Sigmoid colon (tissue), 7 donors: Measurements from ENCODE around the gene SLC22A31. TPM values are rescaled to one million over a fixed set of nuclear protein-coding genes. Genes with fewer than 3 reads are reported as not detected.

Experiments used
- DNase-seq: peaks from one replicate; pipeline ENCODE4 v3.0.0-alpha.2; 2019
- H3K27ac ChIP-seq, 4 donors: fragments of 200-600 bp; sonication (generic); one replicate each; pipeline ENCODE4 v1.5.1; 2016 to 2019; ENCODE audit warnings: mild to moderate bottlenecking in 1 of 4
- H3K27me3 ChIP-seq, 3 donors: fragments of 200-600 bp; sonication (generic); one replicate each; pipeline ENCODE4 v1.5.1; 2019; ENCODE audit warnings: mild to moderate bottlenecking in 1 of 3
- H3K36me3 ChIP-seq, 4 donors: fragments of 200-600 bp; sonication (generic); one replicate each; pipeline ENCODE4 v1.5.1; 2016 to 2019
- H3K4me1 ChIP-seq, 4 donors: fragments of 200-600 bp; sonication (generic); one replicate each; pipeline ENCODE4 v1.5.1; 2017 to 2019
- H3K4me3 ChIP-seq, 4 donors: fragments of 200-600 bp; sonication (generic); one replicate each; pipeline ENCODE4 v1.5.1; 2017 to 2019; ENCODE audit warnings: mild to moderate bottlenecking in 2 of 4, moderate library complexity in 1 of 4
- H3K9me3 ChIP-seq, 4 donors: fragments of 200-600 bp in 3 of 4; sonication (generic) in 3 of 4; one replicate each; pipeline versions ENCODE4 v1.5.1 to v1.6.1; 2013 to 2019
- CTCF ChIP-seq, 4 experiments: fragments of 450-650 bp in 3 of 4; fragments of 200-600 bp in 1 of 4; IDR thresholded peaks; one replicate each; pipeline ENCODE4 v1.5.1; 2016 to 2019; ENCODE audit warnings: antibody characterized with exemption in 4 of 4, mild to moderate bottlenecking in 3 of 4, moderate library complexity in 2 of 4
- EP300 ChIP-seq, 4 donors: sonication (generic); formaldehyde crosslinking; IDR thresholded peaks; one replicate each; pipeline ENCODE4 v1.6.1; 2017; ENCODE audit warnings: antibody characterized with exemption in 4 of 4
- POLR2A ChIP-seq, 2 donors: fragments of 450-650 bp; IDR thresholded peaks; one replicate each; pipeline ENCODE4 v1.6.1; 2016; ENCODE audit warnings: antibody characterized with exemption in 2 of 2, mild to moderate bottlenecking in 2 of 2, moderate library complexity in 2 of 2
- POLR2AphosphoS5 ChIP-seq, 4 donors: sonication (generic); formaldehyde crosslinking; IDR thresholded peaks; one replicate each; pipeline ENCODE4 v1.6.1; 2017; ENCODE audit warnings: antibody characterized with exemption in 4 of 4
- WGBS, 2 donors: extraction: QIAGEN DNeasy Blood & Tissue Kit; methylation state at CpG; one replicate each; pipeline ENCODE4 v1.1.7; 2013; 5-methylcytosine and 5-hydroxymethylcytosine counted together
- intact Hi-C: fragments of 100-400 bp; cut with DNase I; formaldehyde crosslinking; loops from one replicate; pipeline ENCODE4 v1.15.1; 2023
- polyA plus RNA-seq, 3 donors: library from polyadenylated mRNA; stranded (reverse); fragments of 200-250 nt; gene quantifications; one replicate each; pipeline ENCODE4 v1.2.3, GENCODE V29; 2013
- total RNA-seq, 4 donors: library from RNA; depleted of rRNA; stranded (reverse); fragments of >200 nt; gene quantifications; one replicate each; pipeline ENCODE4 v1.1.0, GENCODE V29; 2016
- donor health status: healthy with polysubstance abuse.
- donor health status: Bipolar disorder and iron deficiency.
- donor health status: healthy.

The SLC22A31 gene
- total and polyA plus RNA-seq, 7 donors = 0.87 TPM; not detected in 6

DNA sequence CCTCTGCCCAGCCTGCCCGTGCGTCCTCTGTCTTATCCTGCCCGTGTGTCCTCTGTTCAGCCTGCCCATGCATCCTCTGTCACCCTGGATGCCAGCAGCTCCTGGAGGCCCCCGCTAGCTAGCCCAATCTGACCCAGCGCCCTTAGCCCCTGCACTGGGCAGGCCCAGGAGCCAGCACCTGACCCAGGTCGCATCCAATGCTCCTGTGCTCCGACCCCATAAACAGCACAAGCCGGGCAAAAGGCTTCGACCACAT, 15.7 kb downstream of the SLC22A31 start:
- no peaks in the 10 kb centered on the region for H3K4me1 ChIP-seq
- WGBS, 2 donors = 59 to 78% methylated on average over 9 of the region's 9 CpGs
- DNase-seq = no peak
- no peaks in the 10 kb centered on the region for H3K36me3 ChIP-seq
- peaks cover 0 to 45% (median 20%) of the 10 kb centered on the region in 3 donors for H3K27me3 ChIP-seq
- H3K4me3 ChIP-seq = no peak overlapping the region
- no peak overlapping the region for H3K27ac ChIP-seq
- no peaks in the 10 kb centered on the region for H3K9me3 ChIP-seq
- TF ChIP-seq POLR2A (IDR thresholded peaks at IDR 0.05) (no peak), POLR2AphosphoS5 (IDR thresholded peaks at IDR 0.05) (no peak), EP300 (IDR thresholded peaks at IDR 0.05) (no peak), CTCF (IDR thresholded peaks at IDR 0.05) (no peak)
- intact Hi-C loops = no loop called here

DNA sequence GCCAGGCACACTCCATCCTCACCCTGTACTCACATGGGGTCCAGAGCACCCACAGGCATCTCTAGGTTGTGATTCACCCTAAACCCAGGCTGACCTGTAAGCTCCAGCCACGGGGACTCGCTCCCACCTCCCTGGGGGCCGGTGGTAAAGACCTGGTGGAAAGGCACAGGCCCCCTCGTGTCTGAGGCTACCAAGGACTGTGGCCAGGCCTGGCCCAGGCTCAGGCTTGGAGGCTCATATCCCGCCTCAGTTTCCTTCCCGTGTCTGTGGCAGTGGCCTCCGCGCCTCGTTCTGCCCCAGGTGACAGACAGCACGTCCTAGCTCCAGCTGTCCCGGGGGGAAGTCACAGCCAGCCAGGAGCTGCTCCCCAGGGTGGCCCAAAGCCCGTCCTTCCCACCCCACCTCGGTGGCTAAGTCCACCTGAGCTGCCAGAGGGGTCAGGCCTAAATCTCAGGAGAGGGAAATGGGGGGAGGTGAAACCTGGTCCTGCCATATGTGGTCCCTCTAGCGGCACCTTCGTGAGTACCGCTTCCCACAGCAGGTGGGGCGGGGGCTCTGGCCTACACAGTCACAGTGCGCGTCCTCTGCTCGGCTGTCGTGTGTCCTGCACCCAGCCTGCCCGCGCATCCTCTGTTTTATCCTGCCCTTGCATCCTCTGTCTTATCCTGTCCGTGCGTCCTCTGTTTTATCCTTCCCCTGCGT, 16.2 kb downstream of the SLC22A31 start:
- no peak for TF ChIP-seq POLR2AphosphoS5 (IDR thresholded peaks at IDR 0.05)
- TF ChIP-seq EP300 (IDR thresholded peaks at IDR 0.05) = no peak
- TF ChIP-seq POLR2A (IDR thresholded peaks at IDR 0.05) = no peak
- Histone ChIP-seq H3K36me3 (no peaks in the 10 kb centered on the region), H3K27ac (no peak overlapping the region), H3K4me3 (no peak overlapping the region), H3K27me3 (peaks cover 0 to 50% (median 25%) of the 10 kb centered on the region in 3 donors), H3K4me1 (no peaks in the 10 kb centered on the region), H3K9me3 (no peaks in the 10 kb centered on the region)
- DNase-seq = no peak
- 66 to 74% methylated on average over 26 of the region's 26 CpGs for WGBS, 2 donors
- intact Hi-C loops = no loop called here

DNA sequence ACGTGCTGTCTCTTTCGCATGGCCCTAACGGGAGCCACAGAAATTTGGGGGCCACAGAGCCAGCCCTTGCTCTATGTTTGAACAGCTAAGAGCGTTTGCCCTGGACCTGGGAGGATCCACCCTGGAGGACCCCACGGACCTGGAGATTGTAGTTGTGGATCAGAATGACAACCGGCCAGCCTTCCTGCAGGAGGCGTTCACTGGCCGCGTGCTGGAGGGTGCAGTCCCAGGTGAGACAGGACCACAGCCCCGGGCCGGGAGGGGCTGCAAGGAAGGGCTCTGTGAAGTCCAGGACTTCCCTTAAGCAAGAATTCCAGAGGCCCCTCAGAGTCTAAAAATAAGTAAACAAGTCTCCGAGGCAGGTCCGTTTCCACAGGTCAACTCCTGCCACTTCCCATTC, 16.9 kb downstream of the SLC22A31 start:
- no peak for DNase-seq
- TF ChIP-seq POLR2AphosphoS5 (IDR thresholded peaks at IDR 0.05) (no peak), CTCF (IDR thresholded peaks at IDR 0.05) (no peak), EP300 (IDR thresholded peaks at IDR 0.05) (no peak), POLR2A (IDR thresholded peaks at IDR 0.05) (no peak)
- Histone ChIP-seq H3K9me3 (no peaks in the 10 kb centered on the region), H3K27ac (no peak overlapping the region), H3K36me3 (no peaks in the 10 kb centered on the region), H3K27me3 (peaks cover 0 to 56% (median 29%) of the 10 kb centered on the region in 3 donors), H3K4me3 (no peak overlapping the region), H3K4me1 (no peaks in the 10 kb centered on the region)
- 17 to 54% methylated on average over 13 of the region's 13 CpGs for WGBS, 2 donors
- intact Hi-C loops = no loop called here

GRCh38 chr16:89179656-89180315, 20.6 kb downstream of the SLC22A31 start:
- 83 to 86% methylated on average over 25 of the region's 25 CpGs for WGBS, 2 donors
- peaks cover 0 to 88% (median 42%) of the 10 kb centered on the region in 3 donors for H3K27me3 ChIP-seq
- H3K36me3 ChIP-seq = no peaks in the 10 kb centered on the region
- no peaks in the 10 kb centered on the region for H3K9me3 ChIP-seq
- H3K27ac ChIP-seq = no peak overlapping the region
- no peak overlapping the region for H3K4me3 ChIP-seq
- intact Hi-C loops = no loop called here
- H3K4me1 ChIP-seq = no peaks in the 10 kb centered on the region
- DNase-seq = no peak
- TF ChIP-seq POLR2A (IDR thresholded peaks at IDR 0.05) = no peak
- no peak for TF ChIP-seq POLR2AphosphoS5 (IDR thresholded peaks at IDR 0.05)
- no peak for TF ChIP-seq CTCF (IDR thresholded peaks at IDR 0.05)
- no peak for TF ChIP-seq EP300 (IDR thresholded peaks at IDR 0.05)

DNA sequence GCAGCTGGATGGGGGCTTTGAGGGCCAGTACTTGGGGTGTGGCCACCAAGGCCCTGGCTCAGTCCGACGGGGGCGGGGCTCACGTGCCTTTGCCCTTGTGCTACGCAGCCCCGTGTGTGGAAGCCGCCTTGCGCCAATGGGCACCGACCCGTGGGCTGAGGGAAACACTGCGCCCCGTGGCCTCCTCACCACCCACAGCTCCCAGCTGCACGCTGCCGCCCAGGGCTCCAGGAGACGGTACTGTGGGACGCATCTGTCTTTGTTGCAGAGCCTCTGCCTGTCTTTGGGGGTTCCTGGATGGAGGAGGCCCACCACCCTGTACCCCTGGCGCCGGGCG, 21.2 kb downstream of the SLC22A31 start:
- TF ChIP-seq POLR2A (IDR thresholded peaks at IDR 0.05) = no peak
- no peak for TF ChIP-seq POLR2AphosphoS5 (IDR thresholded peaks at IDR 0.05)
- no peak for TF ChIP-seq EP300 (IDR thresholded peaks at IDR 0.05)
- TF ChIP-seq CTCF (IDR thresholded peaks at IDR 0.05) = no peak
- Histone ChIP-seq H3K4me3 (no peak overlapping the region), H3K36me3 (no peaks in the 10 kb centered on the region), H3K4me1 (no peaks in the 10 kb centered on the region), H3K9me3 (no peaks in the 10 kb centered on the region), H3K27me3 (peaks cover 0 to 88% (median 42%) of the 10 kb centered on the region in 3 donors), H3K27ac (no peak overlapping the region)
- no peak for DNase-seq
- intact Hi-C loops = no loop called here
- WGBS, 2 donors = 68 to 88% methylated on average over 19 of the region's 19 CpGs
